ENCODE data around the gene SRGAP1. TPM values are rescaled to one million over a fixed set of nuclear protein-coding genes. Genes with fewer than 3 reads are reported as not detected.
A peak's percentile ranks its signal among the peaks of the same experiment; 100 is the strongest.

The SRGAP1 gene
- total and polyA plus RNA-seq, 2 of the 4 experiments (the other 2 are of a cell fraction) = 10.0 to 10.2 TPM

- Histone ChIP-seq H2AFZ (replicated peaks; ENCODE audit: low read length, poor library complexity) (peak overlapping the region; percentile 55), H2BK20ac (ENCODE audit: low read depth, low read length) (no peak overlapping the region), H3K4me2 (ENCODE audit: low read depth, low read length) (no peak overlapping the region), H3K4ac (ENCODE audit: low read depth, low read length) (no peak overlapping the region), H3K4me1 (ENCODE audit: control insufficient read depth, insufficient read depth, low read length) (peaks cover 8% of the 10 kb centered on the region), H2BK120ac (ENCODE audit: low read depth, low read length) (no peak overlapping the region; the same call in 1 of the 2 replicates), H3K36me3 (ENCODE audit: control insufficient read depth, insufficient read depth, low read length) (no peaks in the 10 kb centered on the region), H3K14ac (replicated peaks; ENCODE audit: low read depth, low read length) (no peak overlapping the region), H3K27ac (ENCODE audit: insufficient read depth, low read length) (no peak overlapping the region), H4K8ac (ENCODE audit: low read depth in 2 of 2, low read length in 2 of 2) (no peak overlapping the region; a peak in 1 of 4 replicates), H3K9ac (ENCODE audit: low read depth, low read length) (0 out of 2 replicates have a peak overlapping the region, but pooled peaks have one; percentile 20), H2BK15ac (ENCODE audit: low read depth, low read length) (no peak overlapping the region), H3K4me3 (ENCODE audit: insufficient read depth, low read depth, low read length) (no peak overlapping the region), H3K23ac (ENCODE audit: low read depth, low read length) (no peak overlapping the region), H3K56ac (ENCODE audit: extremely low read depth, insufficient read depth, low read length) (no peak overlapping the region), H3K9me3 (ENCODE audit: control insufficient read depth, insufficient read depth, low read length) (no peaks in the 10 kb centered on the region; the same call in 1 of the 2 replicates), H4K20me1 (ENCODE audit: insufficient read depth, low read length) (no peaks in the 10 kb centered on the region), H4K91ac (ENCODE audit: insufficient read depth, low read depth, low read length) (no peak overlapping the region), H2AK9ac (replicated peaks; ENCODE audit: low read depth, low read length, poor library complexity) (no peak overlapping the region), H3K9me1 (ENCODE audit: insufficient read depth, low read length) (peaks cover 13% of the 10 kb centered on the region; the same call in 1 of the 2 replicates), H3K79me1 (ENCODE audit: low read depth in 1 of 2, low read length in 2 of 2) (peaks cover 0 to 10% of the 10 kb centered on the region in 2 experiments; a peak in 2 of 4 replicates), H2AK5ac (ENCODE audit: low read depth, low read length) (no peak overlapping the region), H3K18ac (ENCODE audit: low read depth, low read length) (no peak overlapping the region), H3K27me3 (ENCODE audit: control insufficient read depth, insufficient read depth, low read length) (no peaks in the 10 kb centered on the region), H2BK5ac (ENCODE audit: low read depth, low read length, poor library complexity, severe bottlenecking) (no peak overlapping the region), H4K5ac (ENCODE audit: low read depth, low read length) (no peak overlapping the region)
- intact Hi-C loops (cut with micrococcal nuclease) = loop anchor here (1.0 to 5.0 kb wide), 3 partner anchors 430 to 581 kb away; no protein-coding TSS in a partner anchor
- CTCF ChIA-PET = interaction anchor here (0.5 to 1.6 kb wide), 10 partner anchors 9 to 571 kb away, joined by 3 to 8 read pairs (median 3); partner anchors contain the start of gene SRGAP1
- dilution Hi-C loops (cut with HindIII; ENCODE audit: low sequenced_read_pairs, unreplicated experiment) = loop anchor here (25.0 kb wide), 1 partner anchor 436 kb away; no protein-coding TSS in a partner anchor
- POLR2A ChIA-PET (ENCODE audit: unreplicated experiment) = no interaction called here
- in situ Hi-C loops (cut with MboI; ENCODE audit: low sequenced_read_pairs) = loop anchor here (5.0 kb wide), 1 partner anchor 571 kb away; no protein-coding TSS in a partner anchor
- TF ChIP-seq RAD21 (IDR thresholded peaks at IDR 0.05; ENCODE audit: low read length) = peak; percentile 91
- TF ChIP-seq ELK1 (IDR thresholded peaks at IDR 0.05; ENCODE audit: borderline replicate concordance, low read depth, low read length) = no peak
- no peak for TF ChIP-seq USF2 (IDR thresholded peaks at IDR 0.05; ENCODE audit: low read depth, low read length)
- TF ChIP-seq SMC3 (IDR thresholded peaks at IDR 0.05; ENCODE audit: low read depth, low read length) = peak; percentile 79
- peak; percentile 41; the same call in 1 of the 2 replicates for TF ChIP-seq POLR2A (IDR thresholded peaks at IDR 0.05; ENCODE audit: low read depth, low read length)
- peak; percentile 78 for TF ChIP-seq CEBPB (IDR thresholded peaks at IDR 0.05; ENCODE audit: low read depth, low read length)
- TF ChIP-seq CTCF (conservative IDR thresholded peaks at IDR 0.05; ENCODE audit: low read depth, low read length) = peak; percentile 93
- no TSS peak for BruUV-seq (replicated peaks)
- peak; percentile 77 for ATAC-seq (ENCODE audit: low read depth)
- DNase-seq = peak; percentile 82
- no CpG with 5 or more reads among the region's 4 CpGs for WGBS, 2 experiments (ENCODE audit: extremely low coverage in 2 of 2, insufficient read length in 1 of 2)
Measured at GRCh38 chr12:63826006-63826585, 18.4 kb upstream of the SRGAP1 start.
